ENCODE results near the gene OR6N1. TPM values are rescaled to one million over a fixed set of nuclear protein-coding genes. Genes with fewer than 3 reads are reported as not detected.

OR6N1 gene
- total and polyA plus RNA-seq, 9 of the 15 experiments (the other 6 are each of a cell fraction or from before 2014, with no cell fraction given): 0.01 to 0.07 TPM; not detected in 7

DNA sequence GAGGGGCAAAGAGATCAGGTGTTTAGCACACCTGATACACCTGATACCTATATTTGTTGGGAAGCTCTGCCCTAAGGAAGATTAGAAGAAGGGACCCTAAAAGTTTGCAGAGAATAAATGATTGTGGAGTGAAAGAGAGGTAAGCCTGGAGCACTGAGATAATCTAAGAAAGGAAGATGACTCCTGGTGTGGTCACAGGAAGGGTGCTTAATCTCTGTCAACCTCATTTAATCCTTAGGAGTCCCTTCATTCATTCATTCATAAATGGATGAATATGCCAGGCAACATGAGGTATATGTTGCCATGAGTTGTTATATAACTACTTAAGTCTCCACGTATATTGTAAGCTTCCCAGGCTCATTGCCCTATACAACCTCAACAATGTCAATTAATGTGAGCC lies 43.0 kb upstream of the OR6N1 start:
- H3K9me3 ChIP-seq (replicated peaks; ENCODE audit: control insufficient read depth, insufficient read depth, low read depth, low read length): no peaks in the 10 kb centered on the region
- no peak overlapping the region for H2AFZ ChIP-seq (ENCODE audit: low read depth, low read length)
- H3K36me3 ChIP-seq (ENCODE audit: control insufficient read depth, insufficient read depth, low read length): no peaks in the 10 kb centered on the region
- H3K79me2 ChIP-seq (ENCODE audit: control insufficient read depth, insufficient read depth, low read length): no peaks in the 10 kb centered on the region
- in situ Hi-C loops (cut with MboI) (no loop called here), intact Hi-C loops (cut with micrococcal nuclease) (loop anchor here (5.0 to 10.0 kb wide), 2 partner anchors 128 to 260 kb away; partner anchors contain the start of genes AIM2 and SPTA1)
- no peak overlapping the region for H3K27ac ChIP-seq (ENCODE audit: extremely low read depth, low read depth, low read length)
- CTCF ChIA-PET (ENCODE audit: low intra/inter-chr PET ratio): no interaction called here
- H3K4me1 ChIP-seq (replicated peaks in 1 of 2; ENCODE audit: control insufficient read depth in 2 of 2, insufficient read depth in 2 of 2, low read length in 2 of 2): peaks cover 0 to 26% of the 10 kb centered on the region in 2 experiments; a peak in 3 of 5 replicates
- BruUV-seq (replicated peaks): no TSS peak
- H3K4me3 ChIP-seq: no peak overlapping the region
- H3K9me1 ChIP-seq (ENCODE audit: control insufficient read depth, insufficient read depth, low read length): no peaks in the 10 kb centered on the region
- H3K4me2 ChIP-seq (ENCODE audit: insufficient read depth, low read length): no peak overlapping the region
- POLR2A ChIA-PET: no interaction called here
- DNase-seq (ENCODE audit: extremely low read depth in 1 of 4, low spot score in 3 of 4) (peak in 1 of 4 experiments; percentile 18), FAIRE-seq (no peak), ATAC-seq (no peak)
- WGBS (ENCODE audit: insufficient coverage, low coverage, missing lambda C conversion rate): 0% methylated on average over 1 of the region's 1 CpG
- H3K9ac ChIP-seq (ENCODE audit: insufficient read depth in 1 of 2, low read depth in 2 of 2, low read length in 2 of 2): no peak overlapping the region
- H3K27me3 ChIP-seq (ENCODE audit: control insufficient read depth in 2 of 2, insufficient read depth in 2 of 2, low read length in 2 of 2): no peaks in the 10 kb centered on the region
- no peaks in the 10 kb centered on the region for H4K20me1 ChIP-seq (replicated peaks; ENCODE audit: control insufficient read depth, insufficient read depth, low read length)
- TF ChIP-seq EP300 (IDR thresholded peaks at IDR 0.05; ENCODE audit: low read length): peak; percentile 24; the same call in 1 of the 2 replicates
- no peak for TF ChIP-seq ZKSCAN3 (CRISPR knock-in tag; IDR thresholded peaks at IDR 0.05)
- no peak for TF ChIP-seq ZNF174 (CRISPR knock-in tag; IDR thresholded peaks at IDR 0.05)
- TF ChIP-seq TAL1 (IDR thresholded peaks at IDR 0.05): peak; percentile 35; the same call in 1 of the 2 replicates
- TF ChIP-seq POLR2G (IDR thresholded peaks at IDR 0.05; ENCODE audit: low read depth, low read length): no peak
- TF ChIP-seq MBD2 (IDR thresholded peaks at IDR 0.05; ENCODE audit: borderline replicate concordance, low read depth): no peak
- TF ChIP-seq SETDB1 (IDR thresholded peaks at IDR 0.05; ENCODE audit: low read length): no peak
- no peak for TF ChIP-seq NR2C2 (CRISPR knock-in tag; IDR thresholded peaks at IDR 0.05)
- TF ChIP-seq NR2C2 (tag; IDR thresholded peaks at IDR 0.05): no peak
- no peak for TF ChIP-seq NCOA1 (IDR thresholded peaks at IDR 0.05; ENCODE audit: low read depth)
- no peak for TF ChIP-seq NCOA6 (IDR thresholded peaks at IDR 0.05)
- TF ChIP-seq ZNF436 (CRISPR knock-in tag; IDR thresholded peaks at IDR 0.05): no peak
- peak; percentile 67 for TF ChIP-seq CBFA2T3 (IDR thresholded peaks at IDR 0.05)
- TF ChIP-seq ZFP36 (IDR thresholded peaks at IDR 0.05; ENCODE audit: low read depth, low read length, partially characterized antibody): no peak
- no peak for TF ChIP-seq ETV6 (IDR thresholded peaks at IDR 0.05; ENCODE audit: borderline replicate concordance in 1 of 2, low read depth in 2 of 2, low read length in 1 of 2)
- no peak for TF ChIP-seq ETV6 (CRISPR knock-in tag; IDR thresholded peaks at IDR 0.05; ENCODE audit: borderline replicate concordance)
- TF ChIP-seq E2F3 (CRISPR knock-in tag; IDR thresholded peaks at IDR 0.05): no peak
- TF ChIP-seq PYGO2 (tag; IDR thresholded peaks at IDR 0.05): no peak
- TF ChIP-seq, protein P1, sequence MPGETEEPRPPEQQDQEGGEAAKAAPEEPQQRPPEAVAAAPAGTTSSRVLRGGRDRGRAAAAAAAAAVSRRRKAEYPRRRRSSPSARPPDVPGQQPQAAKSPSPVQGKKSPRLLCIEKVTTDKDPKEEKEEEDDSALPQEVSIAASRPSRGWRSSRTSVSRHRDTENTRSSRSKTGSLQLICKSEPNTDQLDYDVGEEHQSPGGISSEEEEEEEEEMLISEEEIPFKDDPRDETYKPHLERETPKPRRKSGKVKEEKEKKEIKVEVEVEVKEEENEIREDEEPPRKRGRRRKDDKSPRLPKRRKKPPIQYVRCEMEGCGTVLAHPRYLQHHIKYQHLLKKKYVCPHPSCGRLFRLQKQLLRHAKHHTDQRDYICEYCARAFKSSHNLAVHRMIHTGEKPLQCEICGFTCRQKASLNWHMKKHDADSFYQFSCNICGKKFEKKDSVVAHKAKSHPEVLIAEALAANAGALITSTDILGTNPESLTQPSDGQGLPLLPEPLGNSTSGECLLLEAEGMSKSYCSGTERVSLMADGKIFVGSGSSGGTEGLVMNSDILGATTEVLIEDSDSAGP (CRISPR knock-in tag; IDR thresholded peaks at IDR 0.05): no peak
- TF ChIP-seq CHD4 (IDR thresholded peaks at IDR 0.05; ENCODE audit: insufficient read depth, insufficient replicate concordance, low read depth, low read length, poor library complexity, severe bottlenecking): no peak
- no peak for TF ChIP-seq SRSF7 (optimal IDR thresholded peaks at IDR 0.05; ENCODE audit: low read depth, low read length)
- no peak for TF ChIP-seq MTA2 (IDR thresholded peaks at IDR 0.05; ENCODE audit: low read depth)
- TF ChIP-seq NFRKB (IDR thresholded peaks at IDR 0.05; ENCODE audit: low read depth): no peak
- no peak for TF ChIP-seq ZNF3 (CRISPR knock-in tag; IDR thresholded peaks at IDR 0.05)
- no peak for TF ChIP-seq BACH1 (tag; IDR thresholded peaks at IDR 0.05)
- no peak for TF ChIP-seq HNRNPLL (IDR thresholded peaks at IDR 0.05; ENCODE audit: low read depth, low read length, poor library complexity, severe bottlenecking)
- TF ChIP-seq, protein P2, sequence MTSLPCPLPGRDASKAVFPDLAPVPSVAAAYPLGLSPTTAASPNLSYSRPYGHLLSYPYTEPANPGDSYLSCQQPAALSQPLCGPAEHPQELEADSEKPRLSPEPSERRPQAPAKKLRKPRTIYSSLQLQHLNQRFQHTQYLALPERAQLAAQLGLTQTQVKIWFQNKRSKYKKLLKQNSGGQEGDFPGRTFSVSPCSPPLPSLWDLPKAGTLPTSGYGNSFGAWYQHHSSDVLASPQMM (CRISPR knock-in tag; IDR thresholded peaks at IDR 0.05): no peak

Data from K562 (cell line).